H9 (cell line): ENCODE measurements around the gene CARD8. TPM values are rescaled to one million over a fixed set of nuclear protein-coding genes. Genes with fewer than 3 reads are reported as not detected.

ENCODE experiments used
- DNase-seq: peaks from one replicate; pipeline ENCODE4 v3.0.0-alpha.2; 2017
- H2AFZ ChIP-seq: one replicate; pipeline ENCODE4 v1.6.1; 2013; ENCODE audit warnings: mild to moderate bottlenecking, low read length, control low read depth, moderate library complexity
- H2AK5ac ChIP-seq: 2 replicates; pipeline ENCODE4 v1.6.1; 2013; ENCODE audit warnings: low read length, control low read depth, mixed read lengths; ENCODE audit not compliant: insufficient read length
- H2BK120ac ChIP-seq: one replicate; pipeline ENCODE4 v1.6.1; 2013; ENCODE audit warnings: low read depth, mild to moderate bottlenecking, low read length, control low read depth, inconsistent platforms; ENCODE audit not compliant: poor library complexity, severe bottlenecking
- H2BK12ac ChIP-seq: 2 replicates; pipeline ENCODE4 v1.6.1; 2013; ENCODE audit warnings: low read length, control low read depth, mixed read lengths, low read depth; ENCODE audit not compliant: insufficient read length
- H2BK15ac ChIP-seq: 2 replicates; pipeline ENCODE4 v1.6.1; 2013; ENCODE audit warnings: low read depth, low read length, control low read depth
- H2BK20ac ChIP-seq: one replicate; pipeline ENCODE4 v1.6.1; 2013; ENCODE audit warnings: low read depth, mild to moderate bottlenecking, low read length, control low read depth, inconsistent platforms; ENCODE audit not compliant: poor library complexity, severe bottlenecking
- H2BK5ac ChIP-seq: 2 replicates; pipeline ENCODE4 v1.6.1; 2013; ENCODE audit warnings: low read length, control low read depth, mixed read lengths; ENCODE audit not compliant: insufficient read length
- H3K14ac ChIP-seq: 2 replicates; pipeline ENCODE4 v1.6.1; 2013; ENCODE audit warnings: low read length, control low read depth; ENCODE audit not compliant: insufficient read depth
- H3K18ac ChIP-seq: 2 replicates; pipeline ENCODE4 v1.6.1; 2013; ENCODE audit warnings: low read depth, mild to moderate bottlenecking, mixed read lengths, low read length, control low read depth; ENCODE audit not compliant: insufficient read length
- H3K23ac ChIP-seq: 2 replicates; pipeline ENCODE4 v1.6.1; 2013; ENCODE audit warnings: low read length, control low read depth, mixed read lengths, low read depth; ENCODE audit not compliant: insufficient read length
- H3K23me2 ChIP-seq: 2 replicates; pipeline ENCODE4 v1.6.1; 2013; ENCODE audit warnings: low read depth, mild to moderate bottlenecking, mixed read lengths, low read length, control low read depth; ENCODE audit not compliant: insufficient read length, poor library complexity, severe bottlenecking
- H3K27ac ChIP-seq: 2 replicates; pipeline ENCODE4 v1.5.1; 2013; ENCODE audit warnings: low read length, control low read depth, mixed read lengths, low read depth; ENCODE audit not compliant: insufficient read length
- H3K27me3 ChIP-seq: 2 replicates; pipeline ENCODE4 v1.6.1; 2013; ENCODE audit warnings: low read length, control low read depth, inconsistent platforms; ENCODE audit not compliant: insufficient read depth
- H3K4ac ChIP-seq: 2 replicates; pipeline ENCODE4 v1.6.1; 2013; ENCODE audit warnings: low read depth, mild to moderate bottlenecking, control low read depth, inconsistent platforms, low read length, moderate library complexity
- H3K4me1 ChIP-seq: 2 replicates; pipeline ENCODE4 v1.6.1; 2013; ENCODE audit warnings: low read length, control low read depth, inconsistent platforms; ENCODE audit not compliant: insufficient read depth
- H3K4me2 ChIP-seq: 2 replicates; pipeline ENCODE4 v1.6.1; 2013; ENCODE audit warnings: low read length, control low read depth, mixed read lengths; ENCODE audit not compliant: insufficient read length, insufficient read depth
- H3K56ac ChIP-seq: 2 replicates; pipeline ENCODE4 v1.6.1; 2013; ENCODE audit warnings: low read depth, mild to moderate bottlenecking, mixed read lengths, low read length, control low read depth; ENCODE audit not compliant: insufficient read length
- H3K79me1 ChIP-seq: 2 replicates; pipeline ENCODE4 v1.6.1; 2013; ENCODE audit warnings: low read depth, mild to moderate bottlenecking, moderate library complexity, low read length, control low read depth, inconsistent platforms; ENCODE audit not compliant: insufficient read depth, poor library complexity, severe bottlenecking
- H3K79me2 ChIP-seq: 2 replicates; pipeline ENCODE4 v1.6.1; 2013; ENCODE audit warnings: low read length, control low read depth, inconsistent platforms; ENCODE audit not compliant: insufficient read depth
- H3K9ac ChIP-seq: 2 replicates; pipeline ENCODE4 v1.6.1; 2013; ENCODE audit warnings: low read length, control low read depth, mixed read lengths; ENCODE audit not compliant: insufficient read length; ENCODE audit errors: extremely low read depth
- H3K9me3 ChIP-seq: one replicate; pipeline ENCODE4 v1.6.1; 2013; ENCODE audit warnings: low read depth, low read length, inconsistent platforms; ENCODE audit not compliant: control insufficient read depth
- H3T11ph ChIP-seq: one replicate; pipeline ENCODE4 v1.6.1; 2013; ENCODE audit warnings: mild to moderate bottlenecking, low read length, control low read depth, inconsistent platforms
- H4K20me1 ChIP-seq: one replicate; pipeline ENCODE4 v1.6.1; 2013; ENCODE audit not compliant: control insufficient read depth, insufficient read length, insufficient read depth
- H4K5ac ChIP-seq: 2 replicates; pipeline ENCODE4 v1.6.1; 2013; ENCODE audit warnings: low read depth, mild to moderate bottlenecking, mixed read lengths, low read length, control low read depth; ENCODE audit not compliant: insufficient read length
- H4K8ac ChIP-seq: replicated peaks from 2 replicates; pipeline ENCODE4 v1.6.1; 2013; ENCODE audit warnings: low read length, control low read depth, mixed read lengths, low read depth; ENCODE audit not compliant: insufficient read length
- H4K91ac ChIP-seq: 2 replicates; pipeline ENCODE4 v1.6.1; 2013; ENCODE audit warnings: low read depth, mild to moderate bottlenecking, moderate library complexity, mixed read lengths, low read length, control low read depth; ENCODE audit not compliant: insufficient read length
- H3K27ac Mint-ChIP-seq, 3 experiments: 2 replicates in 2 of 3; 3 replicates in 1 of 3; pipeline ENCODE4 v1.8.0; 2020 to 2021; ENCODE audit warnings: mixed read lengths in 3 of 3, mild to moderate bottlenecking in 1 of 3, moderate library complexity in 1 of 3
- H3K27me3 Mint-ChIP-seq: 2 replicates; pipeline ENCODE4 v1.8.0; 2021; ENCODE audit warnings: low read depth, mild to moderate bottlenecking, moderate library complexity, mixed read lengths
- H3K36me3 Mint-ChIP-seq, 3 experiments: 2 replicates in 2 of 3; 3 replicates in 1 of 3; pipeline ENCODE4 v1.8.0; 2020 to 2021; ENCODE audit warnings: low read depth in 3 of 3, mixed read lengths in 3 of 3; ENCODE audit not compliant: insufficient read depth in 1 of 3
- H3K4me1 Mint-ChIP-seq, 2 experiments: 2 replicates each; pipeline ENCODE4 v1.8.0; 2020; ENCODE audit warnings: mixed read lengths in 2 of 2
- H3K4me3 Mint-ChIP-seq, 2 experiments: 2 replicates in 1 of 2; 3 replicates in 1 of 2; pipeline ENCODE4 v1.8.0; 2020 to 2021; ENCODE audit warnings: mild to moderate bottlenecking in 2 of 2, mixed read lengths in 2 of 2, moderate library complexity in 1 of 2
- H3K9me3 Mint-ChIP-seq, 2 experiments: 2 replicates in 1 of 2; 3 replicates in 1 of 2; pipeline ENCODE4 v1.8.0; 2020; ENCODE audit warnings: mild to moderate bottlenecking in 2 of 2, mixed read lengths in 2 of 2, moderate library complexity in 1 of 2
- CTCF ChIP-seq: fragments of 200-600 bp; sonication (generic); conservative IDR thresholded peaks from 3 replicates; pipeline ENCODE4 v1.8.0; 2021; ENCODE audit warnings: antibody characterized with exemption, mild to moderate bottlenecking
- WGBS: extraction: QIAGEN DNeasy Blood & Tissue Kit; methylation state at CpG from one replicate; pipeline ENCODE4 v1.1.7; 2013; ENCODE audit warnings: missing lambda C conversion rate, low lambda C conversion rate, mixed read lengths; ENCODE audit not compliant: insufficient read length; ENCODE audit errors: extremely low coverage; 5-methylcytosine and 5-hydroxymethylcytosine counted together
- total RNA-seq: library from RNA; stranded (reverse); gene quantifications from 2 replicates; pipeline ENCODE4 v1.2.1, GENCODE V29; 2021

CARD8 gene
- total RNA-seq, 1 experiment from 2014 or later = 21.0 TPM

DNA sequence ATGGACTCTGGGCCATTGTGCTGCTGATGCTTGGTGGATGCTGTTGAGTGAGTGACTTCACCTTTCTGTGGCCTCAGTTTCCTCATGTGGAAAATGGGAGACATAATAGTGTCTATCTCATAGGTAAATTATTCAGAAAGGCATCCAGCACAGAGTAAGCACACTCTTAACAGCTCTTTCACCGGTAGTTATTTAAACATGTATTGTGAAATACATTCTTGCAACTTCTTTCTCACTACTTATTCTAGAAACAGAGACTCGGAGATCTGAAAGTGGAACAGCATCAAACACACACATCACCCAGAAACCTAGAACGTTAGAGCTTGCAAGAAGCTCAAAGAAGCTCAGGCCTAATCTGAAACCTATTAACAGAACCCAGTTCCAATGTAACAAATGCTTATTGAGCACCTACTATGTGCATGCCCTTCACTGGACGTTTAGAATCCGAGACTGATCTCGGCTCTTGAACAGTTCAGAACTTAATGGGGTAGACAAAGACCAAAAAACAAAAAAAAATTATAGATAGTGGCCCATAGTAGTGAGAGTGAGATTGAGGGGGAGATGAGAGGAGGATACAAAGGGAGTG, 81.2 kb downstream of the CARD8 start:
- Histone ChIP-seq H2BK5ac (no peak overlapping the region), H2BK12ac (no peak overlapping the region), H3T11ph (no peak overlapping the region), H3K79me1 (no peaks in the 10 kb centered on the region), H3K9ac (no peak overlapping the region), H3K27ac (no peak overlapping the region), H4K20me1 (no peaks in the 10 kb centered on the region), H4K5ac (no peak overlapping the region), H3K4me1 (no peaks in the 10 kb centered on the region), H3K4ac (no peak overlapping the region), H3K14ac (no peak overlapping the region), H3K9me3 (no peaks in the 10 kb centered on the region), H2BK120ac (no peak overlapping the region), H4K8ac (no peak overlapping the region), H3K27me3 (no peaks in the 10 kb centered on the region), H4K91ac (no peak overlapping the region), H3K4me2 (no peak overlapping the region), H2AK5ac (no peak overlapping the region), H3K18ac (no peak overlapping the region), H2BK15ac (no peak overlapping the region), H3K23me2 (peaks cover 7% of the 10 kb centered on the region), H2BK20ac (no peak overlapping the region), H2AFZ (no peak overlapping the region), H3K56ac (no peak overlapping the region), H3K79me2 (no peaks in the 10 kb centered on the region), H3K23ac (no peak overlapping the region)
- DNase-seq = no peak
- peaks cover 35 to 59% (median 49%) of the 10 kb centered on the region in 3 experiments; a peak in 6 of 7 replicates for H3K36me3 Mint-ChIP-seq
- WGBS = no CpG with 5 or more reads among the region's 6 CpGs
- no peak for TF ChIP-seq CTCF
- peaks cover 7% of the 10 kb centered on the region in 2 experiments for H3K4me1 Mint-ChIP-seq
- no peak overlapping the region for H3K27ac Mint-ChIP-seq
- no peaks in the 10 kb centered on the region; a peak in 1 of 5 replicates for H3K9me3 Mint-ChIP-seq
- H3K4me3 Mint-ChIP-seq = no peak overlapping the region
- H3K27me3 Mint-ChIP-seq = no peaks in the 10 kb centered on the region; the same call in 1 of the 2 replicates
